Testis (tissue), 2 donors: ENCODE data around the gene RNASEL.

Source experiments
- CTCF ChIP-seq, 3 experiments: fragments of 450-650 bp in 2 of 3; fragments of 200-600 bp in 1 of 3; sonication (generic) in 1 of 3; IDR thresholded peaks; one replicate each; pipeline ENCODE4 v1.5.1; 2016 to 2019; ENCODE audit warnings: antibody characterized with exemption in 3 of 3, mild to moderate bottlenecking in 2 of 3, moderate library complexity in 1 of 3
- POLR2A ChIP-seq: fragments of 450-650 bp; IDR thresholded peaks from one replicate; pipeline ENCODE4 v1.6.1; 2017; ENCODE audit warnings: antibody characterized with exemption, mild to moderate bottlenecking, moderate library complexity

- TF ChIP-seq CTCF (IDR thresholded peaks at IDR 0.05) (no peak), POLR2A (no peak)
Measured at GRCh38 chr1:182625024-182625423, 36.0 kb upstream of the RNASEL start.
